Liver (tissue), 9 donors: ENCODE data around the gene CACNA1B. TPM values are rescaled to one million over a fixed set of nuclear protein-coding genes. Genes with fewer than 3 reads are reported as not detected.

Experiments
- DNase-seq: peaks from one replicate; pipeline ENCODE4 v3.0.0-alpha.2; 2017; ENCODE audit warnings: low spot score
- H3K27ac ChIP-seq, 2 donors: one replicate each; pipeline ENCODE4 v1.7.0; 2013; ENCODE audit warnings: inconsistent platforms in 2 of 2, low read length in 2 of 2, control low read depth in 1 of 2, low read depth in 1 of 2, mild to moderate bottlenecking in 1 of 2
- H3K27me3 ChIP-seq, 4 donors: one replicate each; pipeline versions ENCODE4 v1.6.1 to v1.7.0; 2013; ENCODE audit warnings: low read length in 3 of 4, inconsistent platforms in 1 of 4, mild to moderate bottlenecking in 1 of 4, moderate library complexity in 1 of 4; ENCODE audit not compliant: control insufficient read depth in 4 of 4, insufficient read depth in 4 of 4
- H3K36me3 ChIP-seq, 4 donors: one replicate each; pipeline versions ENCODE4 v1.6.1 to v1.7.0; 2013; ENCODE audit warnings: low read length in 3 of 4, mild to moderate bottlenecking in 3 of 4, low read depth in 1 of 4, moderate library complexity in 1 of 4; ENCODE audit not compliant: control insufficient read depth in 4 of 4, insufficient read depth in 3 of 4
- H3K4me1 ChIP-seq, 4 donors: one replicate each; pipeline versions ENCODE4 v1.6.1 to v1.7.0; 2013; ENCODE audit warnings: low read length in 3 of 4, mild to moderate bottlenecking in 3 of 4, moderate library complexity in 1 of 4; ENCODE audit not compliant: control insufficient read depth in 4 of 4, insufficient read depth in 4 of 4
- H3K4me3 ChIP-seq, 3 donors: one replicate each; pipeline versions ENCODE4 v1.6.1 to v1.7.0; 2013; ENCODE audit warnings: low read length in 3 of 3, control low read depth in 1 of 3, low read depth in 1 of 3, mild to moderate bottlenecking in 1 of 3
- H3K9ac ChIP-seq, 2 donors: one replicate each; pipeline ENCODE4 v1.7.0; 2013; ENCODE audit warnings: low read length in 2 of 2, mild to moderate bottlenecking in 2 of 2, moderate library complexity in 2 of 2, control low read depth in 1 of 2, low read depth in 1 of 2
- H3K9me3 ChIP-seq, 4 donors: one replicate each; pipeline versions ENCODE4 v1.6.1 to v1.7.0; 2013; ENCODE audit warnings: low read length in 3 of 4; ENCODE audit not compliant: control insufficient read depth in 4 of 4
- ATF3 ChIP-seq: IDR thresholded peaks from 2 replicates; pipeline ENCODE4 v1.6.1; 2016; ENCODE audit warnings: antibody characterized with exemption
- EGR1 ChIP-seq, 2 donors: IDR thresholded peaks; 2 replicates each; pipeline ENCODE4 v1.6.1; 2016 to 2018; ENCODE audit warnings: antibody characterized with exemption in 2 of 2, low read depth in 2 of 2
- FOXA1 ChIP-seq: IDR thresholded peaks from 2 replicates; pipeline ENCODE4 v1.6.1; 2016; ENCODE audit warnings: antibody characterized with exemption
- FOXA2 ChIP-seq: IDR thresholded peaks from 2 replicates; pipeline ENCODE4 v1.6.1; 2016; ENCODE audit warnings: antibody characterized with exemption
- GABPA ChIP-seq, 2 donors: IDR thresholded peaks in 1 of 2; conservative IDR thresholded peaks in 1 of 2; 2 replicates each; pipeline ENCODE4 v1.6.1; 2016; ENCODE audit warnings: antibody characterized with exemption in 2 of 2, mild to moderate bottlenecking in 1 of 2, moderate library complexity in 1 of 2
- HNF4A ChIP-seq, 2 donors: conservative IDR thresholded peaks; 2 replicates each; pipeline ENCODE4 v1.6.1; 2016; ENCODE audit warnings: antibody characterized with exemption in 2 of 2, mild to moderate bottlenecking in 2 of 2
- HNF4G ChIP-seq: IDR thresholded peaks from 2 replicates; pipeline ENCODE4 v1.6.1; 2016; ENCODE audit warnings: antibody characterized with exemption
- MAX ChIP-seq: IDR thresholded peaks from 2 replicates; pipeline ENCODE4 v1.6.1; 2016; ENCODE audit warnings: antibody characterized with exemption
- RAD21 ChIP-seq, 2 donors: IDR thresholded peaks; 2 replicates each; pipeline ENCODE4 v1.6.1; 2016; ENCODE audit warnings: antibody characterized with exemption in 2 of 2, mild to moderate bottlenecking in 2 of 2
- REST ChIP-seq: IDR thresholded peaks from 2 replicates; pipeline ENCODE4 v1.6.1; 2016; ENCODE audit warnings: antibody characterized with exemption, mild to moderate bottlenecking
- RXRA ChIP-seq, 2 donors: IDR thresholded peaks; 2 replicates each; pipeline ENCODE4 v1.6.1; 2017 to 2018; ENCODE audit warnings: antibody characterized with exemption in 2 of 2, mild to moderate bottlenecking in 1 of 2
- TAF1 ChIP-seq: conservative IDR thresholded peaks from 2 replicates; pipeline ENCODE4 v1.6.1; 2016; ENCODE audit warnings: antibody characterized with exemption, mild to moderate bottlenecking
- YY1 ChIP-seq: IDR thresholded peaks from 2 replicates; pipeline ENCODE4 v1.6.1; 2016; ENCODE audit warnings: antibody characterized with exemption, mild to moderate bottlenecking
- ZBTB33 ChIP-seq: IDR thresholded peaks from 2 replicates; pipeline ENCODE4 v1.6.1; 2016; ENCODE audit warnings: antibody characterized with exemption
- WGBS: extraction: QIAGEN DNeasy Blood & Tissue Kit; methylation state at CpG from one replicate; pipeline ENCODE4 v1.1.7; 2013; 5-methylcytosine and 5-hydroxymethylcytosine counted together
- polyA plus RNA-seq, 2 donors: library from polyadenylated mRNA; stranded (reverse) in 1 of 2; unstranded in 1 of 2; fragments of 200-250 nt in 1 of 2; fragments of >200 nt in 1 of 2; fragmentation: Nextera tagmentation in 1 of 2; extraction: Ambion mirVana in 1 of 2; gene quantifications; one replicate each; pipeline versions ENCODE4 v1.2.1 to v1.2.3, GENCODE V29; 2013 to 2015
- total RNA-seq, 2 donors: library from RNA; depleted of rRNA; stranded (reverse); fragments of >200 nt; gene quantifications; one replicate each; pipeline ENCODE4 v1.2.3, GENCODE V29; 2014
- donor health status: healthy.
- donor health status: healthy.
- donor health status: healthy.
- donor health status: healthy.
- donor health status: healthy.

The CACNA1B gene
- total and polyA plus RNA-seq, 4 donors, result under 0.01 to 0.05 TPM; not detected in 2

- TF ChIP-seq REST, result no peak
- no peak for TF ChIP-seq HNF4A (conservative IDR thresholded peaks at IDR 0.05)
- no peak for TF ChIP-seq ATF3
- TF ChIP-seq EGR1 (IDR thresholded peaks at IDR 0.05; ENCODE audit: low read depth in 2 of 2), result no peak
- TF ChIP-seq MAX, result no peak
- no peak for TF ChIP-seq RAD21 (IDR thresholded peaks at IDR 0.05)
- TF ChIP-seq FOXA1, result no peak
These were observed 97.9 kb downstream of the CACNA1B start (continued) for GRCh38 chr9:137975527-137975913.

GRCh38 chr9:137975936-137976565 is 98.5 kb downstream of the CACNA1B start:
- no peaks in the 10 kb centered on the region for H3K36me3 ChIP-seq
- H3K9me3 ChIP-seq, result no peaks in the 10 kb centered on the region
- no peaks in the 10 kb centered on the region for H3K27me3 ChIP-seq
- no peak overlapping the region for H3K27ac ChIP-seq
- H3K4me3 ChIP-seq, result no peak overlapping the region
- no peaks in the 10 kb centered on the region for H3K4me1 ChIP-seq
- DNase-seq, result no peak
- 93% methylated on average over 8 of the region's 8 CpGs for WGBS
- H3K9ac ChIP-seq, result no peak overlapping the region
- TF ChIP-seq RAD21 (IDR thresholded peaks at IDR 0.05) (no peak), YY1 (no peak), MAX (no peak), HNF4G (no peak), FOXA2 (no peak), ATF3 (no peak), GABPA (IDR thresholded peaks at IDR 0.05 in 1 of 2, conservative IDR thresholded peaks at IDR 0.05 in 1 of 2) (no peak), TAF1 (no peak), ZBTB33 (no peak), REST (no peak), RXRA (IDR thresholded peaks at IDR 0.05) (no peak), EGR1 (IDR thresholded peaks at IDR 0.05; ENCODE audit: low read depth in 2 of 2) (no peak)
